Glomerular endothelial cell (primary cell): ENCODE data around the gene TCEAL3. TPM values are rescaled to one million over a fixed set of nuclear protein-coding genes. Genes with fewer than 3 reads are reported as not detected.
"Not testable (repeated sequence)": the region's sequence is repeated elsewhere in the genome, so short reads cannot be mapped to it uniquely, and the experiment has no call there.

Source experiments
- DNase-seq: peaks from one replicate; pipeline ENCODE4 v3.0.0-alpha.2; 2011; ENCODE audit warnings: low read depth, low spot score; ENCODE audit errors: extremely low read depth
- total RNA-seq: library from RNA; depleted of rRNA; stranded (reverse); fragments of >200 nt; gene quantifications from 2 replicates; pipeline ENCODE4 v1.2.3, GENCODE V29; 2015

The TCEAL3 gene
- 17.3 and 19.0 TPM in 2 replicates for total RNA-seq

GRCh38 chrX:103607364-103608305 lies at the start of gene TCEAL3:
TCEAL3 (plus strand) TSS chrX:103607963; CDS start chrX:103609065, 1,102 bp downstream.
- no peak for DNase-seq

- DNase-seq, result no peak
Measured at GRCh38 chrX:103560256-103560655, 47.5 kb upstream of the TCEAL3 start.

GRCh38 chrX:103562801-103563200 lies 45.0 kb upstream of the TCEAL3 start:
- DNase-seq, result no peak

GRCh38 chrX:103565197-103565596 lies 42.6 kb upstream of the TCEAL3 start:
- no peak for DNase-seq

- DNase-seq, result no peak
Measured at GRCh38 chrX:103565752-103566151, 42.0 kb upstream of the TCEAL3 start.

GRCh38 chrX:103571121-103571520 lies 36.6 kb upstream of the TCEAL3 start:
- DNase-seq, result no peak

- no peak for DNase-seq
Measured at GRCh38 chrX:103571726-103572125, 36.0 kb upstream of the TCEAL3 start.

GRCh38 chrX:103573202-103573601 lies 34.6 kb upstream of the TCEAL3 start:
- DNase-seq, result no peak

GRCh38 chrX:103584596-103584995 lies 23.2 kb upstream of the TCEAL3 start:
- DNase-seq, result no peak

- DNase-seq, result no peak
Measured at GRCh38 chrX:103585411-103586313, 22.1 kb upstream of the TCEAL3 start, which contains the start of gene TCEAL4. TCEAL4 (plus strand) TSS chrX:103585515; CDS start chrX:103586676, 1,161 bp downstream.

- DNase-seq, result no peak
Measured at GRCh38 chrX:103586314-103586646, 21.5 kb upstream of the TCEAL3 start.

- no peak for DNase-seq
Measured at GRCh38 chrX:103586659-103587058, 21.1 kb upstream of the TCEAL3 start.

- not testable (repeated sequence) for DNase-seq
Measured at GRCh38 chrX:103592295-103592694, 15.5 kb upstream of the TCEAL3 start.

GRCh38 chrX:103595202-103595601 lies 12.6 kb upstream of the TCEAL3 start:
- DNase-seq, result not testable (repeated sequence)

- DNase-seq, result no peak
Measured at GRCh38 chrX:103608306-103608963, 672 bp downstream of the TCEAL3 start.

GRCh38 chrX:103610282-103610681 lies 2.5 kb downstream of the TCEAL3 start:
- DNase-seq, result no peak

GRCh38 chrX:103613362-103613890 lies 5.7 kb downstream of the TCEAL3 start:
- DNase-seq, result no peak

GRCh38 chrX:103614999-103615398 lies 7.2 kb downstream of the TCEAL3 start:
- DNase-seq, result no peak

GRCh38 chrX:103615781-103616371 lies 8.1 kb downstream of the TCEAL3 start:
- DNase-seq, result no peak

GRCh38 chrX:103616676-103617186 lies 9.0 kb downstream of the TCEAL3 start:
- DNase-seq, result no peak
